ENCODE measurements around the gene ZNF335. TPM values are rescaled to one million over a fixed set of nuclear protein-coding genes. Genes with fewer than 3 reads are reported as not detected.

The ZNF335 gene
- total and polyA plus RNA-seq, 2 of the 13 experiments (the other 11 are each of a cell fraction or from before 2014, with no cell fraction given): 9.7 to 13.7 TPM

DNA sequence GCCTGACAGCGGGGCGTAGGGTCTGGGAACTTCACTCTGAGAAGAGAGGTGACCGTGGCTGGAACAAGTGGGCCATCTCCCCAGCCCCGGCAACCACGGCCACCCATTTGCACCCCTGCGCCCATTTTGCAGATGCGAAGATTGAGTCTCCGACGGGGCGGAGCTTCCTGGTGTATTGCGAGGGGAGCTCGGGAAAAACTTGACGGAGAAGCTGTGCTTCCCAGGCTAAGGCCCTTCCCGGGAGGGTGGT, 653 bp downstream of the ZNF335 start (continued):
- TF ChIP-seq ZZZ3 (CRISPR knock-in tag; IDR thresholded peaks at IDR 0.05; ENCODE audit: borderline replicate concordance) (no peak), ZNF138 (CRISPR knock-in tag; IDR thresholded peaks at IDR 0.05; ENCODE audit: low read depth) (no peak), PRMT3 (CRISPR knock-in tag; IDR thresholded peaks at IDR 0.05; ENCODE audit: borderline replicate concordance, low read depth) (no peak), SOX13 (IDR thresholded peaks at IDR 0.05) (no peak), SOX13 (CRISPR knock-in tag; conservative IDR thresholded peaks at IDR 0.05 in 1 of 2, IDR thresholded peaks at IDR 0.05 in 1 of 2) (no peak), AHR (CRISPR knock-in tag; IDR thresholded peaks at IDR 0.05) (no peak), ZSCAN29 (CRISPR knock-in tag; conservative IDR thresholded peaks at IDR 0.05) (no peak), ZNF441 (CRISPR knock-in tag; IDR thresholded peaks at IDR 0.05; ENCODE audit: borderline replicate concordance) (0 out of 2 replicates have a peak, but pooled peaks have one; percentile 38), IRF2 (CRISPR knock-in tag; IDR thresholded peaks at IDR 0.05) (no peak), SP1 (IDR thresholded peaks at IDR 0.05) (no peak), SP1 (CRISPR knock-in tag; IDR thresholded peaks at IDR 0.05) (peak; percentile 88; the same call in 1 of the 2 replicates), ZNF724P (CRISPR knock-in tag; IDR thresholded peaks at IDR 0.05; ENCODE audit: borderline replicate concordance) (no peak), HOXA9 (CRISPR knock-in tag; IDR thresholded peaks at IDR 0.05; ENCODE audit: borderline replicate concordance) (no peak), FOXJ3 (CRISPR knock-in tag; IDR thresholded peaks at IDR 0.05; ENCODE audit: borderline replicate concordance) (no peak)
- TF ChIP-seq, protein P1, sequence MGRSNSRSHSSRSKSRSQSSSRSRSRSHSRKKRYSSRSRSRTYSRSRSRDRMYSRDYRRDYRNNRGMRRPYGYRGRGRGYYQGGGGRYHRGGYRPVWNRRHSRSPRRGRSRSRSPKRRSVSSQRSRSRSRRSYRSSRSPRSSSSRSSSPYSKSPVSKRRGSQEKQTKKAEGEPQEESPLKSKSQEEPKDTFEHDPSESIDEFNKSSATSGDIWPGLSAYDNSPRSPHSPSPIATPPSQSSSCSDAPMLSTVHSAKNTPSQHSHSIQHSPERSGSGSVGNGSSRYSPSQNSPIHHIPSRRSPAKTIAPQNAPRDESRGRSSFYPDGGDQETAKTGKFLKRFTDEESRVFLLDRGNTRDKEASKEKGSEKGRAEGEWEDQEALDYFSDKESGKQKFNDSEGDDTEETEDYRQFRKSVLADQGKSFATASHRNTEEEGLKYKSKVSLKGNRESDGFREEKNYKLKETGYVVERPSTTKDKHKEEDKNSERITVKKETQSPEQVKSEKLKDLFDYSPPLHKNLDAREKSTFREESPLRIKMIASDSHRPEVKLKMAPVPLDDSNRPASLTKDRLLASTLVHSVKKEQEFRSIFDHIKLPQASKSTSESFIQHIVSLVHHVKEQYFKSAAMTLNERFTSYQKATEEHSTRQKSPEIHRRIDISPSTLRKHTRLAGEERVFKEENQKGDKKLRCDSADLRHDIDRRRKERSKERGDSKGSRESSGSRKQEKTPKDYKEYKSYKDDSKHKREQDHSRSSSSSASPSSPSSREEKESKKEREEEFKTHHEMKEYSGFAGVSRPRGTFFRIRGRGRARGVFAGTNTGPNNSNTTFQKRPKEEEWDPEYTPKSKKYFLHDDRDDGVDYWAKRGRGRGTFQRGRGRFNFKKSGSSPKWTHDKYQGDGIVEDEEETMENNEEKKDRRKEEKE (IDR thresholded peaks at IDR 0.05): no peak
- TF ChIP-seq, protein P2, sequence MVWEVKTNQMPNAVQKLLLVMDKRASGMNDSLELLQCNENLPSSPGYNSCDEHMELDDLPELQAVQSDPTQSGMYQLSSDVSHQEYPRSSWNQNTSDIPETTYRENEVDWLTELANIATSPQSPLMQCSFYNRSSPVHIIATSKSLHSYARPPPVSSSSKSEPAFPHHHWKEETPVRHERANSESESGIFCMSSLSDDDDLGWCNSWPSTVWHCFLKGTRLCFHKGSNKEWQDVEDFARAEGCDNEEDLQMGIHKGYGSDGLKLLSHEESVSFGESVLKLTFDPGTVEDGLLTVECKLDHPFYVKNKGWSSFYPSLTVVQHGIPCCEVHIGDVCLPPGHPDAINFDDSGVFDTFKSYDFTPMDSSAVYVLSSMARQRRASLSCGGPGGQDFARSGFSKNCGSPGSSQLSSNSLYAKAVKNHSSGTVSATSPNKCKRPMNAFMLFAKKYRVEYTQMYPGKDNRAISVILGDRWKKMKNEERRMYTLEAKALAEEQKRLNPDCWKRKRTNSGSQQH (CRISPR knock-in tag; IDR thresholded peaks at IDR 0.05; ENCODE audit: low read depth): 0 out of 2 replicates have a peak, but pooled peaks have one; percentile 45
- TF ChIP-seq, protein P3, sequence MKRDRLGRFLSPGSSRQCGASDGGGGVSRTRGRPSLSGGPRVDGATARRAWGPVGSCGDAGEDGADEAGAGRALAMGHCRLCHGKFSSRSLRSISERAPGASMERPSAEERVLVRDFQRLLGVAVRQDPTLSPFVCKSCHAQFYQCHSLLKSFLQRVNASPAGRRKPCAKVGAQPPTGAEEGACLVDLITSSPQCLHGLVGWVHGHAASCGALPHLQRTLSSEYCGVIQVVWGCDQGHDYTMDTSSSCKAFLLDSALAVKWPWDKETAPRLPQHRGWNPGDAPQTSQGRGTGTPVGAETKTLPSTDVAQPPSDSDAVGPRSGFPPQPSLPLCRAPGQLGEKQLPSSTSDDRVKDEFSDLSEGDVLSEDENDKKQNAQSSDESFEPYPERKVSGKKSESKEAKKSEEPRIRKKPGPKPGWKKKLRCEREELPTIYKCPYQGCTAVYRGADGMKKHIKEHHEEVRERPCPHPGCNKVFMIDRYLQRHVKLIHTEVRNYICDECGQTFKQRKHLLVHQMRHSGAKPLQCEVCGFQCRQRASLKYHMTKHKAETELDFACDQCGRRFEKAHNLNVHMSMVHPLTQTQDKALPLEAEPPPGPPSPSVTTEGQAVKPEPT (CRISPR knock-in tag; IDR thresholded peaks at IDR 0.05; ENCODE audit: low read depth): no peak
- TF ChIP-seq, protein P4, sequence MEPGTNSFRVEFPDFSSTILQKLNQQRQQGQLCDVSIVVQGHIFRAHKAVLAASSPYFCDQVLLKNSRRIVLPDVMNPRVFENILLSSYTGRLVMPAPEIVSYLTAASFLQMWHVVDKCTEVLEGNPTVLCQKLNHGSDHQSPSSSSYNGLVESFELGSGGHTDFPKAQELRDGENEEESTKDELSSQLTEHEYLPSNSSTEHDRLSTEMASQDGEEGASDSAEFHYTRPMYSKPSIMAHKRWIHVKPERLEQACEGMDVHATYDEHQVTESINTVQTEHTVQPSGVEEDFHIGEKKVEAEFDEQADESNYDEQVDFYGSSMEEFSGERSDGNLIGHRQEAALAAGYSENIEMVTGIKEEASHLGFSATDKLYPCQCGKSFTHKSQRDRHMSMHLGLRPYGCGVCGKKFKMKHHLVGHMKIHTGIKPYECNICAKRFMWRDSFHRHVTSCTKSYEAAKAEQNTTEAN (CRISPR knock-in tag; conservative IDR thresholded peaks at IDR 0.05): no peak; the same call in 1 of the 2 replicates
- TF ChIP-seq, protein P5, sequence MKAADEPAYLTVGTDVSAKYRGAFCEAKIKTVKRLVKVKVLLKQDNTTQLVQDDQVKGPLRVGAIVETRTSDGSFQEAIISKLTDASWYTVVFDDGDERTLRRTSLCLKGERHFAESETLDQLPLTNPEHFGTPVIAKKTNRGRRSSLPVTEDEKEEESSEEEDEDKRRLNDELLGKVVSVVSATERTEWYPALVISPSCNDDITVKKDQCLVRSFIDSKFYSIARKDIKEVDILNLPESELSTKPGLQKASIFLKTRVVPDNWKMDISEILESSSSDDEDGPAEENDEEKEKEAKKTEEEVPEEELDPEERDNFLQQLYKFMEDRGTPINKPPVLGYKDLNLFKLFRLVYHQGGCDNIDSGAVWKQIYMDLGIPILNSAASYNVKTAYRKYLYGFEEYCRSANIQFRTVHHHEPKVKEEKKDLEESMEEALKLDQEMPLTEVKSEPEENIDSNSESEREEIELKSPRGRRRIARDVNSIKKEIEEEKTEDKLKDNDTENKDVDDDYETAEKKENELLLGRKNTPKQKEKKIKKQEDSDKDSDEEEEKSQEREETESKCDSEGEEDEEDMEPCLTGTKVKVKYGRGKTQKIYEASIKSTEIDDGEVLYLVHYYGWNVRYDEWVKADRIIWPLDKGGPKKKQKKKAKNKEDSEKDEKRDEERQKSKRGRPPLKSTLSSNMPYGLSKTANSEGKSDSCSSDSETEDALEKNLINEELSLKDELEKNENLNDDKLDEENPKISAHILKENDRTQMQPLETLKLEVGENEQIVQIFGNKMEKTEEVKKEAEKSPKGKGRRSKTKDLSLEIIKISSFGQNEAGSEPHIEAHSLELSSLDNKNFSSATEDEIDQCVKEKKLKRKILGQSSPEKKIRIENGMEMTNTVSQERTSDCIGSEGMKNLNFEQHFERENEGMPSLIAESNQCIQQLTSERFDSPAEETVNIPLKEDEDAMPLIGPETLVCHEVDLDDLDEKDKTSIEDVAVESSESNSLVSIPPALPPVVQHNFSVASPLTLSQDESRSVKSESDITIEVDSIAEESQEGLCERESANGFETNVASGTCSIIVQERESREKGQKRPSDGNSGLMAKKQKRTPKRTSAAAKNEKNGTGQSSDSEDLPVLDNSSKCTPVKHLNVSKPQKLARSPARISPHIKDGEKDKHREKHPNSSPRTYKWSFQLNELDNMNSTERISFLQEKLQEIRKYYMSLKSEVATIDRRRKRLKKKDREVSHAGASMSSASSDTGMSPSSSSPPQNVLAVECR (CRISPR knock-in tag; IDR thresholded peaks at IDR 0.05; ENCODE audit: borderline replicate concordance): no peak

Measured in HepG2 (cell line).